Ishikawa (cell line): Measurements from ENCODE around the gene TNS1.

Source experiments
- FOXM1 ChIP-seq: IDR thresholded peaks from 2 replicates; pipeline ENCODE4 v1.6.1; 2012; ENCODE audit warnings: low read depth, borderline replicate concordance
- RAD21 ChIP-seq: IDR thresholded peaks from 2 replicates; pipeline ENCODE4 v1.6.1; 2012; ENCODE audit warnings: low read depth
- REST ChIP-seq: IDR thresholded peaks from 2 replicates; pipeline ENCODE4 v1.6.1; 2012; ENCODE audit warnings: low read depth, mild to moderate bottlenecking
- TAF1 ChIP-seq: IDR thresholded peaks from 2 replicates; pipeline ENCODE4 v1.6.1; 2012; ENCODE audit warnings: low read depth, mild to moderate bottlenecking

DNA sequence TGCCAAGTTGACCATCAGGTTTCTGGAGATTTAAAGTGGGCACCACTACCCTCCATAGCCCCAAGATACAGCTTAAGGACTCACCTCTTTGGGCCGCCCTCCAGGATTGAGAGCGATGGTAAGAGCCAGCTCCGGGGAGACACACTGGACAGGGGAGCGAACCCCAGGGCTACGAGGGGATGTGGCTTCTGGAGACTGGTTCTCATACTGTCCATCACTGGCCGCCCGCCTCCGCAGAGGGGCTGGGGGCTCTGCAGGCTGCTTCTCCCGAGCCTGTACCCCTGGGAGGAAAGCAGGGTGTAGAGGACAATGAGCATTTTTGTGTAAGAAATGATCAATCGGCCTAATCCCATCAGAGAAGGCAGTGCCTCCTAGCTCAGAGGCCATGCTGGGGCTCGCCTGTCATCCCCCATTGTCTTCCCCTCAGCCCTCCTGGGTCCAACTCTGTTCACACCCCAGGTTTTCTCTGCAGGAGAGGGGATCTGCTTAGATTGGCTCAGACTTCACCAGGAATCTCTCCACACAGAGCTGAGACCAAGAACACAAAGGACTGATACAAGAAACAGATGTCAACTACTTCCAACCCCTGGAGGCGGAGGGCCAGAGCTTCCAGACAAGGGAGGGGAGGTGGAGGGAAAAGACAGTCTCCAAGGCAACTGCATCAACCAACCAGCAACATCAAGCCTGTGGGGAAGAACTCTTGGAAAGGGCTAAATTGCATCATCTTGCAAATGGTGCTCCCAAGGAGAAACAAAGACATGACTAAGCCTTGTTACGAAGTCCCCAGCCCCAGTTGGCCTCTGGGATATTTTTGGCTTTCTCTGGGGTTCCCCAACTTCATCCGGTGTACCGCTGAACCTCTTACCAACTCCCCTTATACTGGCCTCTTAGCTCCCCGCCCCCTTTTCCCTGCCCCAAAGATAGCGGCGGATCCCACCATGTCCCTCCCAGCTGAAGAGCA is 166.6 kb downstream of the TNS1 start:
- TF ChIP-seq RAD21, result no peak
- no peak for TF ChIP-seq FOXM1
- no peak for TF ChIP-seq TAF1
- no peak for TF ChIP-seq REST
